HG02943 (cell line): ENCODE results near the gene ZFYVE28.
"Not testable (repeated sequence)": the region's sequence is repeated elsewhere in the genome, so short reads cannot be mapped to it uniquely, and the experiment has no call there.

Experiments
- ATAC-seq: cut with Tn5 transposase; IDR thresholded peaks from one replicate; pipeline ENCODE4 v1.9.1; 2021; ENCODE audit warnings: mild to moderate bottlenecking, low read depth, moderate library complexity; ENCODE audit not compliant: unreplicated experiment

ZFYVE28 gene

DNA sequence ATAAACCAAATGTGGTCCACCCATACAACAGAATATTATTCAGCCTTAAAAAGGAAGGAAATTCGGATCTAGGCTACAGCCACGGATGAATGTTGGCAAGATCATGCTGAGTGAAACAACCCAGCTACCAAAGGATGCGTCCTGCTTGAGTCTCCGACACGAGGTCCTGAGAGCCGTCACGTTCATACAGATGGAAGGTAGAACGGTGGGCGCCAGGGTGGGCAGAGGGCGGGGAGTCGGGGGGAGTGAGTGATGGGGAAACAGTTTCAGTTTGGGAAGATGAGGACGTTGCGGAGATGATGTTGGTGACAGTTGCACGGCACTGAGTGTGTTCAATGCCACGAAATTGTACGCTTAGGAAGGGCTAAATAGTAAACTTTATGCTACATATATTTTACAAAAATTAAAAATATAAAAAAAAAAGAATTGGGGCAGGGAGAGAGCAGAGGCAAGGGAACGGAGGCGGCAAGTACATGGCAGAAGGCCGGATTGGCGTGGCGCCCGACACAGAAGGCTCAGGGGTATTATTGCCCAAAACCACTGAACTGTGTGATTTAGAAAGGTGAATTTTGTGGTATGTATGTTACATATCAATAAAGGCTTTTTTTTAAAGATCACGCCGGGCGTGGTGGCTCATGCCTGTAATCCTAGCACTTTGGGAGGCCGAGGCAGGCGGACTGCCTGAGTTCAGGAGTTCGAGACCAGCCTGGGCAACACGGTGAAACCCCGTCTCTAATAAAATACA, 141.7 kb downstream of the ZFYVE28 start:
- ATAC-seq, result no peak

GRCh38 chr4:2275546-2276251, 142.7 kb downstream of the ZFYVE28 start:
- no peak for ATAC-seq

GRCh38 chr4:2275044-2275397, 143.4 kb downstream of the ZFYVE28 start:
- ATAC-seq, result not testable (repeated sequence)

DNA sequence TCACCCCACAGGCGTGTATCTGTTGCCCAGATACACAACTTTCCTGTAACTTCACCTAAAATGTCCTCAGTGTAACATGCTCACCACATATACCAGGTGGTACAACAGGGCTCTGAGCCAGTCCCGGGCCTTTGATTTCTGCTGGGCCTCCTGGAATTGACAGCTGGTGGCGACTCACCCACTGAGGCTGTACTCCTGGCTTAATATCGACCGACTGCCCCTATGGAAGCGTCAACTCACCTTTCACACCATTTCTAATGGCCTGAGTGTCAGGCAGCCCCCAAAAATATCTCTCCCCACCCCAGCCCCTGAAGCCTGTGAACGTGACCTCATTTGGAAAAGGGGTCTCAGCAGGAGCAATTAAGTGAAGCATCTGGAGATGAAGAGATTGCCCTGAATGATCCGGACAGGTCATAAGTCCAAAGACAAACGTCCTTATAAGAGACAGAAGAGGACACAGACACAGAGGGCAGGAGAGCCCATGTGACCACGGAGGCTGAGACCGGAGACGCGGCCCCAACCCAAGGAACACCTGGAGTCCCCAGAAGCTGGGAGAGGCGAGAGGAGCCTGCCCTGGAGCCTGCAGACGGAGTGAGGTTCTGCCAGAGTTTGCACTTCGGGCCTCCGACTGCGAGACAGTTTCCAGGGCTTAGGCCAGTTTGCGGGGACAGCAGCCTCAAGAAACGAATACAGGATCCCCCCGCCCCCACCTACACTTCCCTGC, 144.0 kb downstream of the ZFYVE28 start:
- ATAC-seq, result no peak

GRCh38 chr4:2273657-2274319, 144.7 kb downstream of the ZFYVE28 start:
- ATAC-seq, result no peak

GRCh38 chr4:2273221-2273620, 145.2 kb downstream of the ZFYVE28 start:
- no peak for ATAC-seq

DNA sequence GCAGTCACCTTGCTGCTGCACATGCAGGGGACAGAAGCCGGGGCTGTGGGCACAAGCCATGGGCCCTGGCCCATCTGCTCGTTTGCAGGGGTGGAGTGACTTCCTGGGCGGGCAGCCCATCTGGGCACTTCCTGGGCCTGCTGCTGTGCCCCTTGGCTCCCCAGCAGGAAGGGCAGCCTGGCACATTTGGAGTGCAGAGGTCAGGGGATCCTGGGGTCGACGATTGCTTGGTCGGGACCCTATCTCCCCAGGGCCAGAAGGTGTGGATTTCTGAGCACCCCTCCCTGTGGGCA, 145.7 kb downstream of the ZFYVE28 start:
- no peak for ATAC-seq

- no peak for ATAC-seq
Measured at GRCh38 chr4:2272026-2272827, 146.2 kb downstream of the ZFYVE28 start.

GRCh38 chr4:2271279-2272025, 147.0 kb downstream of the ZFYVE28 start:
- no peak for ATAC-seq

DNA sequence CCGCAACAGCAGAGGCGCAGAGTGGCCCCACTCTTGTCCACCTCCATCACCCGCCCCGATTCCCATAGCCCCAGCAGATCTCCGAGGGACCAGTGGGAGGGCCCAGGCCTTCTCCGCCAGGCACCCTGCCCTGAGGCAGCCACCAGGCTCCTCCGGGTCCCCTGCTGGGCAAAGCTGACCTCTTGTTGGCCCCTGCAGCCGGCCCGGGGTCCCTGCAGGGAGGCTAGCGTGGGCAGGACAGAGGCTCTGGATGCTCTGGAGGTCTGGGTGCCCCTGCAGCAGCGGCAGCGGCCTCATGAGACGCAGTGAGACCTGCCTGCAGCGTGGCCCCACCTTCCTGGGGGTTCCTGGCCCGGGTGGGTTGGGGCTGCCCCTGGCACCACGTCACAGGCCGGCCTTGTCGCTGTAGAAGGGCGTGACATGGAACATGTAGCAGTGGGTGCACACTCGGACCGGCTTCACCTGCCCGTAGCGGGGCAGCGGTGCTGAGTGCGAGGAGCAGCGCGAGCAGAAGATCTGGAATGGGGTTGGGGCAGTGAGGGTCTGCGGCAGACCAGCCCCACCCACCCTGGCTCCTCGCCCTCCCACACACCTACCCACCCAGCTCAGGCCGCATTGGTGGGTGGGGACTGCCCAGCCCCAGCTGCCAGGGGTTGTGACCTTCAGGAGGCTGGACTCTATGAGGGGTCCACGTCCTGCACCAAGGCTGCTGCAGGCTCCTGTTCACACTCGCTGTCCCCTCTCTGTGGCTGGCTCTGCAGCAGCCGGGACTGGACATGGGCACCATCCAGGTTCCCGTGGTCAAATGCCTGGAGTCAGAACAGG, 147.9 kb downstream of the ZFYVE28 start:
- no peak for ATAC-seq

DNA sequence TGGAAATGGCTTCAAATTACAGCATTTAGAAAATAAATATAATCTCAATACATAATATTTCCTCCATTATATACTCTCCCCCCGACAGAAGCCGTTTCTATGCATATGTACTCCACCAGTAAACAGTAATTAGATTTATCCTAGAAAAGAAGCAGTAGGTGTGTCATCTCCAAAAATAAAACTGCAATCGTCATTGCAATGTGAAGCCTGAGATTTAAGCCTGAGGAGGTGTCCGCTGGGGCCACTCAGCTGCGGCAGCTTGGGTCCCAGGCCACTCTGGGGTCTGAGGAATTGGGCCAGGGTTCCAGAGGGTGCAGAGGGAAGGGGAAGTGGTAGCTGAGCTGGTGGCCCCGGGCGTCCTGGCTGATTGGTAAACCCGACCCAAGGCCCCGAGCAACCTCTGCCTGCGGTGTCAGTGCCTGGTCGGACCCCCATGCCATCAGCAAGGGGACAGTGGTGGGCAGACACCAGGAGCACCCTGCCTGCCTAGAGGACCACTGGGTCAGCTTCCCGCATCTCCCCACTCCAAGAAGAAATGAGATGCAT, 148.8 kb downstream of the ZFYVE28 start:
- ATAC-seq, result no peak

- ATAC-seq, result no peak
Measured at GRCh38 chr4:2269206-2269531, 149.3 kb downstream of the ZFYVE28 start.

DNA sequence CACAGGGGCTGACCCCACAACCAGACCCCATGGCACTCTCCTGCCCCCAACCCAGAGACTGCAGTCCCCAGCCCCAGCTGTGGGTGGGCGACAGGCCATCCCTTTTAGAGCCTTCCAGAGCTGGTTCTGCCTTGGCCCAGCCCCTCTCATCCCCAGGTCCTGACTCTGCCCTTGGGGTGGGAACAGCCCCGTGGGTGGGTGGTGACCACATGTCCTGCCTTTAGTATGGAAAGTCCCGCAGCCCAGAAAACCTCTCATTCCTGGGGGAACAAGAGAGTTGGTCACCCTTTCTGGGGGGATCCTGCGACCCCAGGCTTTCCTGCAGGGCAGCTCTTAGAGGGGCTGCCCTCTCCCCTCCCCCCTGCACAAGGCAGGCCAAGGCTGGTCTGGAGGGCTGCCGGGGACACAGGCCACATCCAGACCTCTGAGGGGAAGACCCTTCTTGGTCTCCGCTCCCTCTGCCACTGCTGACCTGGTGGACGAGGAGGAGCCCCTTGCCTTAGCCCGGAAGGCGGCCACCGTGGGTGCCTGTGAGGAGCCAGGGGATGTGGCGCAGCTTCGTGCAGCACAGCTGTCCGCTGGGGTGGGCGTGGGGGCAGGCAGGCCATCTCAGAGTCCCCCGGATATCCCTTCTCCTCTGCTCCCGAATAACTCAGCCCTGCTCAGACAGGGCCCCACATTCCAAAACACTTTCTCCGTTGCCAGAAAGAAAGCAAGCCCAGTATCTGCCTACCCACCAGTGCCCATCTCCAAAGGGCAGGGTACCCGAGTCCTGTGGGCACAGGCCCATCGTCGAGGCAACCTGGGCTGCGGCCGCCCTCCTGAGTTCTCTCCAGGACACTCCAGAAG, 149.9 kb downstream of the ZFYVE28 start:
- ATAC-seq, result no peak

GRCh38 chr4:2267841-2268240, 150.6 kb downstream of the ZFYVE28 start:
- ATAC-seq, result no peak

DNA sequence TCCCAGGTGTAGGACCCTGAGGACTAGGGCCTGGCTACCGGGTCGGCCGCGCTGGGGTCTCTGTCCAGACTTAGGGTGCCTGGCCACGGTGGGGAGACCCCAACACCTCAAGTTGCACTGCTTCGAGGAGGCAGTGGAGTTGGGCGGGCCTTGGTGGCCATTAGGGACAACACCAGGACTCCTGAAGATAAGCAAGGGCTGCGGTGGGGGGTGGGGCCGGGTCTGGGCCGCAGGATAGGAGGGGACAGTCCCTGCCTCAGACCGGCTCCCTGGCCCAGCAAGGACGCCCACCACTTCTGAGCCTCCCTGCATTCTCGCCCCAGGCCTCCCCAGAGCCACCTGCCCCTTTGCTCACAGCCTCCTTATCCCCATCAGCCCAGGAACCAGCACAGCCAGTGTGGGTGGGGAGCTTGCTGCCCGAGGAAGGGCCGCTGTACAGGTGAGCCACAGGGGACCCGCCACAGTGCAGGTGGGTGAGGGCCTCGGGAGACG, 151.1 kb downstream of the ZFYVE28 start:
- ATAC-seq, result no peak

GRCh38 chr4:2266821-2267220, 151.6 kb downstream of the ZFYVE28 start:
- ATAC-seq, result no peak

DNA sequence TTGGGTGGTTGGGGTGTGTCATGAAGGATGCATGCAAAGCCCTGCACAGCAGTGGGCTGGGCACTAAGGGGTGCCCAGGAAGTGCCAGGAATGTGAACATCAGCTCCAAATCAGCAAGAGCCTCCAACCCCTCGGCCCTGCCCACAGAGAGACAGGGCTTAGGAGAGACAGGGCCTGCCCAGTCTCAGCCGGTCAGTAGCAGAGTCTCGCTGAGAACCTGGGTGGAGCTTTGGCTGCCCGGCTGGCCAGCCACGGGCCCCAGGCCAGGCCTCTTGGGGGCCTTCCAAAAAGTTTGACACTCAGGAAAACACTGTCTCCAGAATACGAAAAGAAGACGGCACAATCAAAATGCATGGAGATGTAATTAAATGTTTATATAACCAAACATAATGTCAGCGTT, 152.3 kb downstream of the ZFYVE28 start:
- ATAC-seq, result no peak
